ENCODE data around the gene WEE2. TPM values are rescaled to one million over a fixed set of nuclear protein-coding genes. Genes with fewer than 3 reads are reported as not detected.
A peak's percentile ranks its signal among the peaks of the same experiment; 100 is the strongest.
"Not testable (repeated sequence)": the region's sequence is repeated elsewhere in the genome, so short reads cannot be mapped to it uniquely, and the experiment has no call there.

WEE2 gene
- total RNA-seq, 4 donors from 2014 or later = not detected

- Histone ChIP-seq H3K4me3 (no peak overlapping the region), H3K36me3 (peaks cover 2 to 58% (median 25%) of the 10 kb centered on the region in 4 donors), H3K27ac (no peak overlapping the region), H3K27me3 (no peaks in the 10 kb centered on the region), H3K9me3 (peaks cover 23 to 29% of the 10 kb centered on the region in 2 donors), H3K4me1 (no peaks in the 10 kb centered on the region)
- intact Hi-C loops (cut with DNase I; ENCODE audit: low total_unique reads) = no loop called here
- no peak for DNase-seq
- WGBS, 2 donors (ENCODE audit: low coverage in 1 of 2) = 89 to 100% methylated on average over 1 to 6 of the region's 6 CpGs
- in situ Hi-C loops (cut with MboI; ENCODE audit: low pct_ligation_motif_present in 1 of 4, low pct_unique_long_range_greater_than_20kb in 1 of 4, low sequenced_read_pairs in 3 of 4) = no loop called here
- TF ChIP-seq CTCF (IDR thresholded peaks at IDR 0.05) (peak in 4 of 5 experiments; percentile 21 to 26 (median 24)), EP300 (IDR thresholded peaks at IDR 0.05; ENCODE audit: low read depth) (no peak), POLR2A (IDR thresholded peaks at IDR 0.05) (no peak), POLR2AphosphoS5 (IDR thresholded peaks at IDR 0.05) (no peak)
Observed at GRCh38 chr7:141754939-141755338, 46.8 kb downstream of the WEE2 start.

- Histone ChIP-seq H3K27ac (no peak within 1 kb of the TSS), H3K4me3 (no peak within 1 kb of the TSS), H3K36me3 (peaks cover 0 to 23% (median 0%) of the 10 kb centered on the region in 4 donors), H3K9me3 (no peaks in the 10 kb centered on the region), H3K27me3 (no peaks in the 10 kb centered on the region), H3K4me1 (no peaks in the 10 kb centered on the region)
- TF ChIP-seq POLR2A (IDR thresholded peaks at IDR 0.05) (no peak), POLR2AphosphoS5 (IDR thresholded peaks at IDR 0.05) (no peak), EP300 (IDR thresholded peaks at IDR 0.05; ENCODE audit: low read depth) (no peak), CTCF (IDR thresholded peaks at IDR 0.05) (no peak)
- DNase-seq = no peak
- intact Hi-C loops (cut with DNase I; ENCODE audit: low total_unique reads) = no loop called here
- in situ Hi-C loops (cut with MboI; ENCODE audit: low pct_ligation_motif_present in 1 of 4, low pct_unique_long_range_greater_than_20kb in 1 of 4, low sequenced_read_pairs in 3 of 4) = no loop called here
- WGBS, 2 donors (ENCODE audit: low coverage in 1 of 2) = 90 to 97% methylated on average over 2 to 3 of the region's 3 CpGs
Observed at GRCh38 chr7:141763797-141764196, 55.6 kb downstream of the WEE2 start, which contains the start of gene TAS2R3. TSS of gene TAS2R3 (plus strand) at chr7:141764097. CDS start at chr7:141764159, 62 bp downstream.

- H3K4me3 ChIP-seq; H3K9me3 ChIP-seq; H3K4me1 ChIP-seq; H3K36me3 ChIP-seq; in situ Hi-C loops (cut with MboI; ENCODE audit: low pct_ligation_motif_present in 1 of 4, low pct_unique_long_range_greater_than_20kb in 1 of 4, low sequenced_read_pairs in 3 of 4); H3K27me3 ChIP-seq; intact Hi-C loops (cut with DNase I; ENCODE audit: low total_unique reads); H3K27ac ChIP-seq; DNase-seq: not testable (repeated sequence)
- 88 to 96% methylated on average over 3 of the region's 3 CpGs for WGBS, 2 donors (ENCODE audit: low coverage in 1 of 2)
Observed at GRCh38 chr7:141770083-141770583, 62.0 kb downstream of the WEE2 start.

- no peaks in the 10 kb centered on the region for H3K9me3 ChIP-seq
- in situ Hi-C loops (cut with MboI; ENCODE audit: low pct_ligation_motif_present in 1 of 4, low pct_unique_long_range_greater_than_20kb in 1 of 4, low sequenced_read_pairs in 3 of 4) (no loop called here), intact Hi-C loops (cut with DNase I; ENCODE audit: low total_unique reads) (no loop called here)
- no peak within 1 kb of the TSS for H3K27ac ChIP-seq
- peaks cover 0 to 11% (median 0%) of the 10 kb centered on the region in 4 donors for H3K36me3 ChIP-seq
- no peak for DNase-seq
- no peaks in the 10 kb centered on the region for H3K27me3 ChIP-seq
- TF ChIP-seq POLR2AphosphoS5 (IDR thresholded peaks at IDR 0.05) = no peak
- no peak for TF ChIP-seq POLR2A (IDR thresholded peaks at IDR 0.05)
- no peak for TF ChIP-seq CTCF (IDR thresholded peaks at IDR 0.05)
- no peak for TF ChIP-seq EP300 (IDR thresholded peaks at IDR 0.05; ENCODE audit: low read depth)
- no peaks in the 10 kb centered on the region for H3K4me1 ChIP-seq
- H3K4me3 ChIP-seq = no peak within 1 kb of the TSS
- WGBS, 2 donors (ENCODE audit: low coverage in 1 of 2) = 86 to 100% methylated on average over 1 of the region's 1 CpG
Observed at GRCh38 chr7:141776374-141776773, 68.2 kb downstream of the WEE2 start, which contains the start of gene TAS2R4. TSS of gene TAS2R4 (plus strand) at chr7:141776674. CDS start at chr7:141778489, 1,815 bp downstream.

Small RNAs within 50 kb of the gene (small RNA-seq; reads per million reads assigned to genes)
- gene RNU1-82P = 0 reads per million in 4 donors

Other genes starting within 250 kb of the WEE2 start
- gene AGK, start 156.9 kb upstream of the WEE2 start, total RNA-seq = 10 to 100 TPM in 3 of 4 donors, 1 to 10 TPM in 1; 5.4 to 22.8 (median 19.1) TPM
- 10 to 100 TPM; 13.1 to 43.8 (median 30.7) TPM for gene DENND11, start 6.2 kb upstream of the WEE2 start, total RNA-seq
- gene SSBP1, start 30.0 kb downstream of the WEE2 start, total RNA-seq = 10 to 100 TPM; 12.9 to 83.8 (median 50.7) TPM
- gene TAS2R3, start 55.7 kb downstream of the WEE2 start, total RNA-seq = 1 to 10 TPM in 3 of 4 donors, not detected in 1; 2.3 to 7.5 (median 2.6) TPM
- 1 to 10 TPM; 1.2 to 3.5 (median 2.5) TPM for gene TAS2R4, start 68.3 kb downstream of the WEE2 start, total RNA-seq
- gene TAS2R5, start 81.9 kb downstream of the WEE2 start, total RNA-seq = 1 to 10 TPM in 3 of 4 donors, not detected in 1; 1.2 to 7.5 (median 1.4) TPM
- gene PRSS37, start 133.1 kb downstream of the WEE2 start, total RNA-seq = not detected
- gene OR9A4, start 208.0 kb downstream of the WEE2 start, total RNA-seq = not detected
- gene CLEC5A, start 238.6 kb downstream of the WEE2 start, total RNA-seq = under 1 TPM in 1 of 4 donors, not detected in 3; 0.48 TPM

Measured in transverse colon (tissue), 4 donors.